Parathyroid adenoma (tissue), 2 donors: ENCODE measurements around the gene SSRP1.

ENCODE experiments used
- H2AFZ ChIP-seq: fragments of 300-600 bp; sonication (generic); one replicate; pipeline ENCODE4 v1.7.0; 2017; ENCODE audit warnings: antibody characterized with exemption, mild to moderate bottlenecking
- H3K27ac ChIP-seq: fragments of 300-600 bp; sonication (generic); one replicate; pipeline ENCODE4 v1.7.0; 2017
- H3K27me3 ChIP-seq: fragments of 300-600 bp; sonication (generic); one replicate; pipeline ENCODE4 v1.7.0; 2017; ENCODE audit warnings: low read length; ENCODE audit not compliant: control insufficient read depth, insufficient read depth
- H3K36me3 ChIP-seq: fragments of 300-600 bp; sonication (generic); one replicate; pipeline ENCODE4 v1.7.0; 2017; ENCODE audit warnings: low read length; ENCODE audit not compliant: control insufficient read depth, insufficient read depth
- H3K4me1 ChIP-seq: fragments of 300-600 bp; sonication (generic); one replicate; pipeline ENCODE4 v1.7.0; 2017; ENCODE audit warnings: control low read depth
- H3K4me2 ChIP-seq: fragments of 300-600 bp; sonication (generic); one replicate; pipeline ENCODE4 v1.7.0; 2017; ENCODE audit warnings: low read length
- H3K4me3 ChIP-seq: fragments of 300-600 bp; sonication (generic); one replicate; pipeline ENCODE4 v1.7.0; 2017; ENCODE audit warnings: low read depth, low read length
- H3K79me2 ChIP-seq: fragments of 300-600 bp; sonication (generic); one replicate; pipeline ENCODE4 v1.7.0; 2017; ENCODE audit warnings: control low read depth
- H3K9ac ChIP-seq: fragments of 300-600 bp; sonication (generic); one replicate; pipeline ENCODE4 v1.7.0; 2017; ENCODE audit warnings: mild to moderate bottlenecking
- H3K9me3 ChIP-seq: fragments of 300-600 bp; sonication (generic); one replicate; pipeline ENCODE4 v1.7.0; 2017; ENCODE audit warnings: low read length; ENCODE audit not compliant: control insufficient read depth
- CTCF ChIP-seq: fragments of 300-600 bp; sonication (generic); IDR thresholded peaks from one replicate; pipeline ENCODE4 v1.7.0; 2017; ENCODE audit warnings: antibody characterized with exemption, mild to moderate bottlenecking
- donor health status: primary hyperparathyroidism.

Gene SSRP1

GRCh38 chr11:57373146-57373545 lies 37.5 kb upstream of the SSRP1 start:
- Histone ChIP-seq H3K36me3 (no peaks in the 10 kb centered on the region), H3K27me3 (no peaks in the 10 kb centered on the region), H3K4me3 (no peak overlapping the region), H2AFZ (no peak overlapping the region), H3K9me3 (no peaks in the 10 kb centered on the region), H3K4me1 (no peaks in the 10 kb centered on the region), H3K4me2 (no peak overlapping the region), H3K9ac (no peak overlapping the region), H3K79me2 (no peaks in the 10 kb centered on the region), H3K27ac (no peak overlapping the region)
- no peak for TF ChIP-seq CTCF

- H2AFZ ChIP-seq, result no peak overlapping the region
- TF ChIP-seq CTCF, result no peak
- H3K27ac ChIP-seq, result no peak overlapping the region
- no peak overlapping the region for H3K9ac ChIP-seq
- H3K4me2 ChIP-seq, result no peak overlapping the region
- H3K36me3 ChIP-seq, result no peaks in the 10 kb centered on the region
- H3K27me3 ChIP-seq, result no peaks in the 10 kb centered on the region
- H3K4me1 ChIP-seq, result no peaks in the 10 kb centered on the region
- no peaks in the 10 kb centered on the region for H3K9me3 ChIP-seq
- H3K4me3 ChIP-seq, result no peak overlapping the region
- no peaks in the 10 kb centered on the region for H3K79me2 ChIP-seq
Observed at GRCh38 chr11:57370941-57371340, 35.2 kb upstream of the SSRP1 start.

- Histone ChIP-seq H3K36me3 (no peaks in the 10 kb centered on the region), H3K27ac (no peak overlapping the region), H2AFZ (no peak overlapping the region), H3K27me3 (no peaks in the 10 kb centered on the region), H3K4me1 (no peaks in the 10 kb centered on the region), H3K4me2 (no peak overlapping the region), H3K79me2 (no peaks in the 10 kb centered on the region), H3K9me3 (no peaks in the 10 kb centered on the region), H3K4me3 (no peak overlapping the region), H3K9ac (no peak overlapping the region)
- TF ChIP-seq CTCF, result no peak
Observed at GRCh38 chr11:57370251-57370650, 34.6 kb upstream of the SSRP1 start.

GRCh38 chr11:57368845-57369232 lies 33.1 kb upstream of the SSRP1 start:
- no peaks in the 10 kb centered on the region for H3K36me3 ChIP-seq
- H3K79me2 ChIP-seq, result no peaks in the 10 kb centered on the region
- no peak overlapping the region for H3K9ac ChIP-seq
- H3K4me3 ChIP-seq, result no peak overlapping the region
- H3K9me3 ChIP-seq, result no peaks in the 10 kb centered on the region
- H3K4me1 ChIP-seq, result peaks cover under 1% of the 10 kb centered on the region
- no peak for TF ChIP-seq CTCF
- no peak overlapping the region for H2AFZ ChIP-seq
- no peak overlapping the region for H3K4me2 ChIP-seq
- no peaks in the 10 kb centered on the region for H3K27me3 ChIP-seq
- no peak overlapping the region for H3K27ac ChIP-seq

- Histone ChIP-seq H3K79me2 (no peaks in the 10 kb centered on the region), H3K4me3 (no peak overlapping the region), H3K9ac (no peak overlapping the region), H3K4me2 (no peak overlapping the region), H3K36me3 (no peaks in the 10 kb centered on the region), H3K9me3 (no peaks in the 10 kb centered on the region), H2AFZ (no peak overlapping the region), H3K27me3 (no peaks in the 10 kb centered on the region), H3K27ac (no peak overlapping the region), H3K4me1 (peaks cover 2% of the 10 kb centered on the region)
- no peak for TF ChIP-seq CTCF
Observed at GRCh38 chr11:57368106-57368844, 32.6 kb upstream of the SSRP1 start.
